HEK293 (cell line): Measurements from ENCODE around the gene CARNS1.
A peak's percentile ranks its signal among the peaks of the same experiment; 100 is the strongest.

Experiments
- CTCF ChIA-PET: fragments of 350-600 bp; formaldehyde crosslinking; extraction: SDS; loops from one replicate; lab custom pipeline; 2021; ENCODE audit warnings: antibody characterized with exemption; lab: Yijun Ruan, JAX
- POLR2A ChIA-PET: fragments of 300-600 bp; formaldehyde crosslinking; extraction: SDS; loops from one replicate; lab custom pipeline; 2020; ENCODE audit warnings: antibody characterized with exemption, inconsistent platforms; lab: Yijun Ruan, JAX
- H3K27ac ChIP-seq: fragments of 200-500 bp; sonication (Bioruptor generic); 2 replicates; pipeline ENCODE4 v1.5.1; 2014; ENCODE audit warnings: low read depth, low read length, control low read depth, inconsistent platforms; ENCODE audit errors: extremely low read depth
- H3K36me3 ChIP-seq, 2 experiments: fragments of 200-500 bp in 1 of 2; sonication (Bioruptor generic) in 1 of 2; 1 replicate in 1 of 2; 2 replicates in 1 of 2; pipeline ENCODE4 v1.5.1; 2014 to 2017; ENCODE audit warnings: inconsistent platforms in 2 of 2, low read length in 2 of 2; ENCODE audit not compliant: control insufficient read depth in 2 of 2, insufficient read depth in 1 of 2
- H3K4me1 ChIP-seq: fragments of 200-500 bp; sonication (Bioruptor generic); 2 replicates; pipeline ENCODE4 v1.5.1; 2014; ENCODE audit warnings: mild to moderate bottlenecking, low read length, inconsistent platforms; ENCODE audit not compliant: control insufficient read depth, insufficient read depth
- H3K4me3 ChIP-seq: 2 replicates; pipeline ENCODE4 v1.5.1; 2011; ENCODE audit warnings: low read depth, mild to moderate bottlenecking, control low read depth, low read length, moderate library complexity
- H3K9me3 ChIP-seq: fragments of 200-500 bp; sonication (Bioruptor generic); 2 replicates; pipeline ENCODE4 v1.5.1; 2014; ENCODE audit warnings: low read depth, low read length, inconsistent platforms; ENCODE audit not compliant: control insufficient read depth, insufficient read depth
- MEIS1 ChIP-seq: sonication (generic); formaldehyde crosslinking; IDR thresholded peaks from 2 replicates; pipeline ENCODE4 v1.8.1; 2022; ENCODE audit warnings: missing genetic modification reagents, mild to moderate bottlenecking, borderline replicate concordance
- OSR2 ChIP-seq: fragments of 450-650 bp; formaldehyde crosslinking; IDR thresholded peaks from 2 replicates; pipeline ENCODE4 v1.5.1; 2016; ENCODE audit warnings: missing biosample characterization, missing genetic modification characterization
- PATZ1 ChIP-seq: fragments of 450-650 bp; formaldehyde crosslinking; IDR thresholded peaks from 2 replicates; pipeline ENCODE4 v1.5.1; 2016; ENCODE audit warnings: missing biosample characterization, missing genetic modification characterization
- PRDM1 ChIP-seq: fragments of 450-650 bp; formaldehyde crosslinking; IDR thresholded peaks from 2 replicates; pipeline ENCODE4; 2016; ENCODE audit warnings: missing biosample characterization, missing genetic modification characterization
- SP2 ChIP-seq: fragments of 450-650 bp; formaldehyde crosslinking; IDR thresholded peaks from 2 replicates; pipeline ENCODE4 v1.5.1; 2016; ENCODE audit warnings: missing biosample characterization, missing genetic modification characterization
- SP3 ChIP-seq: fragments of 450-650 bp; formaldehyde crosslinking; IDR thresholded peaks from 2 replicates; pipeline ENCODE4 v1.5.1; 2016; ENCODE audit warnings: missing biosample characterization, missing genetic modification characterization
- ZBTB21 ChIP-seq: fragments of 450-650 bp; formaldehyde crosslinking; IDR thresholded peaks from 2 replicates; pipeline ENCODE4 v1.5.1; 2017; ENCODE audit warnings: missing biosample characterization, missing genetic modification characterization
- ZNF10 ChIP-seq: fragments of 450-650 bp; formaldehyde crosslinking; IDR thresholded peaks from 2 replicates; pipeline ENCODE4 v1.5.1; 2017; ENCODE audit warnings: missing biosample characterization, missing genetic modification characterization
- ZNF133 ChIP-seq: fragments of 450-650 bp; formaldehyde crosslinking; IDR thresholded peaks from 2 replicates; pipeline ENCODE4 v1.5.1; 2016; ENCODE audit warnings: missing biosample characterization, missing genetic modification characterization
- ZNF221 ChIP-seq: fragments of 450-650 bp; formaldehyde crosslinking; IDR thresholded peaks from 2 replicates; pipeline ENCODE4 v1.5.1; 2017; ENCODE audit warnings: missing biosample characterization, missing genetic modification characterization, borderline replicate concordance
- ZNF239 ChIP-seq: fragments of 450-650 bp; formaldehyde crosslinking; IDR thresholded peaks from 2 replicates; pipeline ENCODE4 v1.5.1; 2016; ENCODE audit warnings: missing biosample characterization, missing genetic modification characterization
- ZNF280D ChIP-seq: fragments of 450-650 bp; formaldehyde crosslinking; IDR thresholded peaks from 2 replicates; pipeline ENCODE4 v1.5.1; 2016; ENCODE audit warnings: missing biosample characterization, missing genetic modification characterization
- ZNF335 ChIP-seq: fragments of 450-650 bp; formaldehyde crosslinking; conservative IDR thresholded peaks from 2 replicates; pipeline ENCODE4 v1.5.1; 2016; ENCODE audit warnings: missing biosample characterization, missing genetic modification characterization
- ZNF341 ChIP-seq: fragments of 450-650 bp; formaldehyde crosslinking; IDR thresholded peaks from 2 replicates; pipeline ENCODE4; 2016; ENCODE audit warnings: low read depth, missing biosample characterization, missing genetic modification characterization
- ZNF362 ChIP-seq: fragments of 450-650 bp; formaldehyde crosslinking; IDR thresholded peaks from 2 replicates; pipeline ENCODE4 v1.5.1; 2016; ENCODE audit warnings: missing biosample characterization, missing genetic modification characterization
- ZNF426 ChIP-seq: fragments of 450-650 bp; formaldehyde crosslinking; IDR thresholded peaks from 2 replicates; pipeline ENCODE4 v1.5.1; 2017; ENCODE audit warnings: missing biosample characterization, missing genetic modification characterization, mild to moderate bottlenecking, inconsistent platforms, moderate library complexity
- ZNF488 ChIP-seq: fragments of 450-650 bp; formaldehyde crosslinking; IDR thresholded peaks from 2 replicates; pipeline ENCODE4 v1.5.1; 2016; ENCODE audit warnings: missing biosample characterization, missing genetic modification characterization
- ZNF513 ChIP-seq: fragments of 450-650 bp; IDR thresholded peaks from 2 replicates; pipeline ENCODE4 v1.5.1; 2018; ENCODE audit warnings: missing biosample characterization, missing genetic modification characterization
- ZNF585B ChIP-seq: fragments of 450-650 bp; formaldehyde crosslinking; IDR thresholded peaks from 2 replicates; pipeline ENCODE4 v1.5.1; 2016; ENCODE audit warnings: missing biosample characterization, missing genetic modification characterization
- ZNF623 ChIP-seq: fragments of 450-650 bp; formaldehyde crosslinking; IDR thresholded peaks from 2 replicates; pipeline ENCODE4 v1.5.1; 2016; ENCODE audit warnings: missing biosample characterization, missing genetic modification characterization
- ZNF664 ChIP-seq: fragments of 450-650 bp; formaldehyde crosslinking; IDR thresholded peaks from 2 replicates; pipeline ENCODE4 v1.5.1; 2016; ENCODE audit warnings: missing biosample characterization, missing genetic modification characterization
- ZNF837 ChIP-seq: fragments of 450-650 bp; formaldehyde crosslinking; IDR thresholded peaks from 2 replicates; pipeline ENCODE4 v1.5.1; 2016; ENCODE audit warnings: missing biosample characterization, missing genetic modification characterization
- ZNF843 ChIP-seq: fragments of 450-650 bp; formaldehyde crosslinking; IDR thresholded peaks from 2 replicates; pipeline ENCODE4 v1.5.1; 2016; ENCODE audit warnings: missing biosample characterization, missing genetic modification characterization
- ZXDB ChIP-seq: fragments of 450-650 bp; formaldehyde crosslinking; IDR thresholded peaks from 2 replicates; pipeline ENCODE4 v1.5.1; 2016; ENCODE audit warnings: missing biosample characterization, missing genetic modification characterization

The CARNS1 gene

GRCh38 chr11:67469508-67469811 lies 54.0 kb downstream of the CARNS1 start:
- Histone ChIP-seq H3K9me3 (no peaks in the 10 kb centered on the region), H3K27ac (no peak overlapping the region), H3K36me3 (no peaks in the 10 kb centered on the region), H3K4me3 (peak overlapping the region; percentile 46), H3K4me1 (no peaks in the 10 kb centered on the region)
- TF ChIP-seq ZNF513 (tag by site-specific recombination) (no peak), ZNF335 (tag by site-specific recombination) (peak; percentile 52; the same call in 1 of the 2 replicates), SP3 (tag by site-specific recombination) (0 out of 2 replicates have a peak, but pooled peaks have one; percentile 4), ZNF843 (tag by site-specific recombination) (no peak)
- ChIA-PET CTCF (interaction anchor here (0.9 to 1.9 kb wide), 3 partner anchors 68 to 81 kb away, joined by 3 to 10 read pairs (median 7); partner anchors contain the start of genes PPP1CA and RAD9A), POLR2A (interaction anchor here (1.0 to 2.8 kb wide), 8 partner anchors 14 to 114 kb away, joined by 3 to 23 read pairs (median 5); partner anchors contain the start of genes AIP, GSTP1, PITPNM1 and PPP1CA)

GRCh38 chr11:67470337-67471002 lies 55.0 kb downstream of the CARNS1 start:
- Histone ChIP-seq H3K27ac (no peak overlapping the region), H3K4me1 (no peaks in the 10 kb centered on the region), H3K36me3 (no peaks in the 10 kb centered on the region), H3K4me3 (no peak overlapping the region)
- ChIA-PET CTCF (interaction anchor here (0.6 to 1.4 kb wide), 3 partner anchors 31 to 79 kb away, joined by 3 to 7 read pairs (median 3); partner anchors contain the start of genes PPP1CA and RAD9A), POLR2A (interaction anchor here (0.7 kb wide), 1 partner anchor 32 kb away, joined by 3 read pairs; no protein-coding TSS in a partner anchor)
- no peak for TF ChIP-seq ZNF585B
- peak; percentile 78 for TF ChIP-seq ZNF623 (tag by site-specific recombination)
- TF ChIP-seq ZNF664, result peak; percentile 52
- TF ChIP-seq OSR2 (tag by site-specific recombination), result no peak
- TF ChIP-seq ZNF488 (tag by site-specific recombination), result no peak
- no peak for TF ChIP-seq ZNF341
- TF ChIP-seq ZNF133 (tag by site-specific recombination), result no peak
- TF ChIP-seq SP2 (tag by site-specific recombination), result no peak
- TF ChIP-seq MEIS1 (CRISPR knock-in tag), result no peak
- TF ChIP-seq PRDM1 (tag by site-specific recombination), result no peak
- no peak for TF ChIP-seq ZBTB21 (tag by site-specific recombination)
- TF ChIP-seq ZNF837 (tag by site-specific recombination), result no peak
- TF ChIP-seq ZNF426 (tag by site-specific recombination), result no peak
- no peak for TF ChIP-seq PATZ1 (tag by site-specific recombination)
- TF ChIP-seq, all 188 proteins: peak for 2
- H3K9me3 ChIP-seq, result no peaks in the 10 kb centered on the region

GRCh38 chr11:67472882-67473281 lies 57.4 kb downstream of the CARNS1 start:
- ChIA-PET POLR2A (no interaction called here), CTCF (interaction anchor here (0.6 to 1.2 kb wide), 2 partner anchors 142 to 221 kb away, joined by 3 read pairs; no protein-coding TSS in a partner anchor)
- no peak overlapping the region for H3K4me3 ChIP-seq
- no peak overlapping the region for H3K27ac ChIP-seq
- H3K36me3 ChIP-seq, result no peaks in the 10 kb centered on the region
- no peaks in the 10 kb centered on the region for H3K9me3 ChIP-seq
- H3K4me1 ChIP-seq, result no peaks in the 10 kb centered on the region
- no peak for TF ChIP-seq ZNF280D (tag by site-specific recombination)
- TF ChIP-seq ZXDB (tag by site-specific recombination), result no peak
- no peak for TF ChIP-seq ZNF10 (tag by site-specific recombination)
- TF ChIP-seq ZNF221 (tag by site-specific recombination), result no peak
- TF ChIP-seq ZNF362 (tag by site-specific recombination), result no peak
- TF ChIP-seq ZNF239 (tag by site-specific recombination), result no peak
